Measurements from ENCODE around the gene IGFL1. TPM values are rescaled to one million over a fixed set of nuclear protein-coding genes. Genes with fewer than 3 reads are reported as not detected.
"Not testable (repeated sequence)": the region's sequence is repeated elsewhere in the genome, so short reads cannot be mapped to it uniquely, and the experiment has no call there.

IGFL1 gene
- total and polyA plus RNA-seq, 2 experiments from 2014 or later = not detected

DNA sequence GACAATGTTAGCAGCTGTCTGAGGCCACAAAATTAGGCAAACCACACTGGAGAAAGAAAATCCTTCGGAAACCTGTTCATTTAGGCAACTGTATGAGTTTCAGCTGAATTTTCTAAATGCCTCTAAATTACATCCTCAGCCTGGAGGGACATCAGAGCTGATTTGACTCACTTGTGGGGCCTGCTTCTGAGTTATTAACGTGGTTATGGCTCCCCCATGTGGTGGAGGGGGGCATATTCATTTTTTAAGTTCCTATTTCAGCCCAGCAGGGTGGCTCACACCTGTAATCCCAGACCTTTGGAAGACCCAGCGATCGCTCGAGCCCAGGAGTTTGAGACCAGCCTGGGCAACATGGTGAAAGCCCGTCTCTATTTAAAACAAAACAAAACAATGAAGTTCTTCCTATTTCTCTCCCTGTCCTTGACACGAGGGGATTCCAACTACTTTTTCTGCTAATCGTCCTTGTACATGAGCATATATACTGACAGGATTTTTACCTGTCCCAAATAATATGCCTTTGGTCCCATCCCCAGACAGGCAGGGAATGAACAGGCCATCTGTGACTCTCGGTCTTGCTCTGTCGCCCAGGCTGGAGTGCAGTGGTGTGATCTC, 35.8 kb downstream of the IGFL1 start:
- H3K36me3 ChIP-seq = no peaks in the 10 kb centered on the region

DNA sequence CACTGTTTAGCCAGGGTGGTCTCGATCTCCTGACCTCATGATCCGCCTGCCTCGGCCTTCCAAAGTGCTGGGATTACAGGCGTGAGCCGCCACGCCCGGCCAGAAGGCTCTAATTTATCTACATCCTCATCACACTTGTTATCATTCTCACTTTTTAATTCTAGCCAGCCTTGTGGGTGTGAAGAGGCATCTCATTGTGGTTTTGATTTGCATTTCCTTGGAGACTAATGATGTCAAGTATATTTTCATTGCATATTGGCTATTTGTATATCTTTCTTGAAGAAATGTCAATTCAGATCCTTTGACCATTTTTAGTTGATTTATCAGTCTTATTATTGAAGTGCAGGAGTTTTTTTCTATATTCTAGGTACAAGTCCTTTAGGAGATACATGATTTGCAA, 39.6 kb downstream of the IGFL1 start:
- H3K27me3 ChIP-seq = no peaks in the 10 kb centered on the region
- no peak for DNase-seq (ENCODE audit: low read depth in 1 of 2, low spot score in 1 of 2)
- H3K4me3 ChIP-seq = no peak overlapping the region
- H3K4me1 ChIP-seq (ENCODE audit: low read depth) = peaks cover 17% of the 10 kb centered on the region
- no peaks in the 10 kb centered on the region for H3K36me3 ChIP-seq
- H3K27ac ChIP-seq = no peak overlapping the region
- TF ChIP-seq, protein P1, sequence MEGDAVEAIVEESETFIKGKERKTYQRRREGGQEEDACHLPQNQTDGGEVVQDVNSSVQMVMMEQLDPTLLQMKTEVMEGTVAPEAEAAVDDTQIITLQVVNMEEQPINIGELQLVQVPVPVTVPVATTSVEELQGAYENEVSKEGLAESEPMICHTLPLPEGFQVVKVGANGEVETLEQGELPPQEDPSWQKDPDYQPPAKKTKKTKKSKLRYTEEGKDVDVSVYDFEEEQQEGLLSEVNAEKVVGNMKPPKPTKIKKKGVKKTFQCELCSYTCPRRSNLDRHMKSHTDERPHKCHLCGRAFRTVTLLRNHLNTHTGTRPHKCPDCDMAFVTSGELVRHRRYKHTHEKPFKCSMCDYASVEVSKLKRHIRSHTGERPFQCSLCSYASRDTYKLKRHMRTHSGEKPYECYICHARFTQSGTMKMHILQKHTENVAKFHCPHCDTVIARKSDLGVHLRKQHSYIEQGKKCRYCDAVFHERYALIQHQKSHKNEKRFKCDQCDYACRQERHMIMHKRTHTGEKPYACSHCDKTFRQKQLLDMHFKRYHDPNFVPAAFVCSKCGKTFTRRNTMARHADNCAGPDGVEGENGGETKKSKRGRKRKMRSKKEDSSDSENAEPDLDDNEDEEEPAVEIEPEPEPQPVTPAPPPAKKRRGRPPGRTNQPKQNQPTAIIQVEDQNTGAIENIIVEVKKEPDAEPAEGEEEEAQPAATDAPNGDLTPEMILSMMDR (IDR thresholded peaks at IDR 0.05; ENCODE audit: low read depth, low read length) = no peak
- no peaks in the 10 kb centered on the region for H3K9me3 ChIP-seq (ENCODE audit: low read depth)

More for the DNA sequence above, 35.8 kb downstream of the IGFL1 start:
- no peak overlapping the region for H3K27ac ChIP-seq
- H3K4me1 ChIP-seq (ENCODE audit: low read depth) = peaks cover 3% of the 10 kb centered on the region
- H3K4me3 ChIP-seq = no peak overlapping the region
- peak; percentile 84 to 90 for DNase-seq (ENCODE audit: low read depth in 1 of 2, low spot score in 1 of 2)
- no peaks in the 10 kb centered on the region for H3K9me3 ChIP-seq (ENCODE audit: low read depth)
- TF ChIP-seq, protein P1 (IDR thresholded peaks at IDR 0.05; ENCODE audit: low read depth, low read length) = peak; percentile 74
- H3K27me3 ChIP-seq = no peaks in the 10 kb centered on the region

DNA sequence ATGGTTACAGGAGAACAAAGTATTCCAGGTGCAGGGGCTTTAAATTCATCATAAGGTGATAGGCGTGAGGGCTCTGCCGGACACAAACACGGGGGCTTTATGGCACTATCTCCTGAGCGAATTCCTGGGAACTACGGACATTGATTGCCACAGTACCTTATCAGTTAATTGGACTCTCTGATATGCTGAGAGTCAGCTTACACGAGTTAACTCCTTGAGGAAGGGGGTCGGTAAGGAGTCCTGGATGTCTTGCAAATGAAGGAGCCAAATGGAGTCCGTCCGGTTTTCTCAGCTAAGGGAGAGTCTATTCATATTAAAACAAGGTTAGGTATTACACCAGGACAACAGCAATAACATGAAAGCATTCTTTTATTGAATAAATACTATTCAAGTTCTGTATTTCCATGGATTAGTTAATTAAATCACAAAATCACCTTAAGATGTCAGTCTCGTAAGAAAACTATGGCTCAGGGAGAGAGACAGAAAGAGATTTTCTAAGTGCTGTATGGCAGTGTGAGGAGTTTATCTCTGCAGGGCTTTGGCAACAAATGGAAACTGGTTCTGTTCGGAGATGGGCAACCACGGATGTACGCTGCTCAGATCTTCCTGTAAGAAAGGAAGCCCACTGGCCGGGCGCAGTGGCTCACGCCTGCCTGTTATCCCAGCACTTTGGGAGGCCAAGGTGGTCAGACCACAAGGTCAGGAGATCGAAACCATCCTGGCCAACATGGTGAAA, 41.1 kb downstream of the IGFL1 start:
- H3K4me3 ChIP-seq = no peak overlapping the region
- peak in 1 of 2 donors; percentile 25 for DNase-seq (ENCODE audit: low read depth in 1 of 2, low spot score in 1 of 2)
- no peaks in the 10 kb centered on the region for H3K27me3 ChIP-seq
- no peaks in the 10 kb centered on the region for H3K36me3 ChIP-seq
- H3K4me1 ChIP-seq (ENCODE audit: low read depth) = peaks cover 17% of the 10 kb centered on the region
- H3K9me3 ChIP-seq (ENCODE audit: low read depth) = no peaks in the 10 kb centered on the region
- H3K27ac ChIP-seq = no peak overlapping the region
- TF ChIP-seq, protein P1 (IDR thresholded peaks at IDR 0.05; ENCODE audit: low read depth, low read length) = no peak

DNA sequence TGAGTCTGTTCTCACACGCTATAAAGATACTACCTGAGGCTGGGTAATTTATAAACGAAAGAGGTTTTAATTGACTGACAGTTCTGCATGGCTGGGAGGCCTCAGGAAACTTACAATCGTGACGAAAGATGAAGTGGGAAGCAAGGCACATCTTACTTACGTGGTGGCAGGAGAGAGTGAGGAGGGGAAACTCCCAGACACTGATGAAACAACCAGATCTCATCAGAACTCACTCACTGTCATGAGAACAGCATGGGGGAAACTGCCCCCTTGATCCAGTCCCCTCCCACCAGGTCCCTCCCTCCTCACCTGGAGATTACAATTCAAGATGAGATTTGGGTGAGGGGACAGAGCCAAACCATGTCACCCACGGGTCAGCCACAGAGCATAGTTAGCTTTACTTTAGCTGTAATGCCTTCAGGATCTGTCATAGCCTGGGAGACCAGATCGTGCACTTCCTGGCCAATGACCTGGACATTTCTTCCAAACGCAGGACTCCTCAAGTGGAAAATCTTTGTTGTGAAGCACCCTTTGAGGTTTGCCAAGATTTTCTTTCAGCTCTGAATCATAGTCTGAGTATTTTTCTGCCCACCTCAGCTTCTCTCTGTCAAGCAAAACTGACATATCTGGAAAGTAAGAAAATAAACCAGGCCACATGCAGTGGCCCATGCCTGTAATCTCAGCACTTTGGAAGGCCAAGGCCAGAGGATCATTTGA, 42.1 kb downstream of the IGFL1 start:
- peaks cover 17% of the 10 kb centered on the region for H3K4me1 ChIP-seq (ENCODE audit: low read depth)
- H3K4me3 ChIP-seq = no peak overlapping the region
- peak overlapping the region; percentile 44 for H3K27ac ChIP-seq
- peak in 1 of 2 donors; percentile 84 for DNase-seq (ENCODE audit: low read depth in 1 of 2, low spot score in 1 of 2)
- no peaks in the 10 kb centered on the region for H3K9me3 ChIP-seq (ENCODE audit: low read depth)
- no peaks in the 10 kb centered on the region for H3K27me3 ChIP-seq
- H3K36me3 ChIP-seq = no peaks in the 10 kb centered on the region
- TF ChIP-seq, protein P1 (IDR thresholded peaks at IDR 0.05; ENCODE audit: low read depth, low read length) = no peak

DNA sequence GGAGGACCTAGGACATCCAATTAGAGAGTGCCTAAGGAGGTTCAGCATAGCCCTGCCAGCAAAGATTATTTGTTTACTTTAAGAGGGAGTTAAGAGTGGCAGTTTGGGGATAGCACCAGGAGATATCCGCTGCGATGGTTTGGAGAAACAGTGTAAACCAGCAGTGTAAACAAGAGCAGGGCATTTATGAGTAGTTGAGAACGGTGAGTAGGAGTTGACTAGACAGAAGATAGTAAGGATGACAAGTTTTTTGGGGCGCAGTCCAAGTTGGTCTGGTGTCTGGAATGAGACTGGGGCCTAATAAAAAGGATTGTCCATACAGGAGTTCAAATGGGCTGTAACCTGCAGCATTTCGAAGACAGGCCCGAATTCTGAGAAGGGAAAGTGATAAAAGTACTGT, 44.4 kb downstream of the IGFL1 start:
- not testable (repeated sequence) for H3K4me3 ChIP-seq; H3K27ac ChIP-seq; H3K9me3 ChIP-seq (ENCODE audit: low read depth); DNase-seq (ENCODE audit: low read depth in 1 of 2, low spot score in 1 of 2); H3K36me3 ChIP-seq; H3K27me3 ChIP-seq
- peaks cover 17% of the 10 kb centered on the region for H3K4me1 ChIP-seq (ENCODE audit: low read depth)

DNA sequence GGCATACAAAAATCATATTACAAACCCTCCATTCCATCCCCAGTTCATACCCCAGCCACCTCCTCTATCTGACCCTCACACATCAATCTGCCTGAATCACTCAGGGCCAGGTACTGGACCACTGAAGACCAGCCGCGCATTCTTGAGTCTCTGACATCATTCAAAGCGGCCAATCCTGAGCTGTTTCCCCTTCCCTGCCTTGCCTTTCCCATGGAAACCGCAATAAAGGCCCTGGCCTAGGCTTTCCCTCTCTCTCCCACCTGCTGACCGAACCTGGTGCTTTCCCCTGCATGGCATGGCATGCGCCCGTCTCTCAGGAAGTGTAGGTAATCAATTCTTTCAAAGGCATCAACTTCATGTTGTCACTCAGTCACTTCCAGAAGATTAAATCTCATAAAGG, 49.6 kb downstream of the IGFL1 start:
- Histone ChIP-seq H3K27ac (no peak overlapping the region), H3K36me3 (no peaks in the 10 kb centered on the region), H3K27me3 (no peaks in the 10 kb centered on the region), H3K4me1 (ENCODE audit: low read depth) (no peaks in the 10 kb centered on the region), H3K9me3 (ENCODE audit: low read depth) (no peaks in the 10 kb centered on the region), H3K4me3 (no peak overlapping the region)
- DNase-seq (ENCODE audit: low read depth in 1 of 2, low spot score in 1 of 2) = no peak
- TF ChIP-seq, protein P1 (IDR thresholded peaks at IDR 0.05; ENCODE audit: low read depth, low read length) = no peak

All from cardiac muscle cell (in vitro differentiated cells and primary cell).